Loucy (cell line): Measurements from ENCODE around the gene CTR9.

Source experiments
- H2AFZ ChIP-seq: fragments of 200-600 bp; sonication (generic); 2 replicates; pipeline ENCODE4 v1.6.0; 2016; ENCODE audit warnings: antibody characterized with exemption, mild to moderate bottlenecking, low read length, moderate library complexity
- H3F3A ChIP-seq: fragments of 200-600 bp; 2 replicates; pipeline ENCODE4 v1.6.0; 2016; ENCODE audit warnings: antibody characterized with exemption, low read depth, mild to moderate bottlenecking
- H3K27me3 ChIP-seq: fragments of 200-600 bp; sonication (generic); 2 replicates; pipeline ENCODE4 v1.6.1; 2014; ENCODE audit warnings: low read length, mild to moderate bottlenecking; ENCODE audit not compliant: insufficient read depth, poor library complexity, severe bottlenecking
- H3K36me3 ChIP-seq: fragments of 200-600 bp; sonication (generic); 2 replicates; pipeline ENCODE4 v1.6.1; 2016; ENCODE audit warnings: low read length; ENCODE audit not compliant: insufficient read depth
- H3K4me1 ChIP-seq: fragments of 200-600 bp; sonication (generic); 2 replicates; pipeline ENCODE4 v1.5.1; 2014; ENCODE audit warnings: low read length, mild to moderate bottlenecking; ENCODE audit not compliant: insufficient read depth, poor library complexity, severe bottlenecking
- H3K4me2 ChIP-seq: fragments of 200-600 bp; sonication (generic); 2 replicates; pipeline ENCODE4 v1.6.0; 2014; ENCODE audit warnings: antibody characterized with exemption, low read length, low read depth, mild to moderate bottlenecking; ENCODE audit not compliant: poor library complexity, severe bottlenecking
- H3K4me3 ChIP-seq: fragments of 200-600 bp; sonication (generic); 2 replicates; pipeline ENCODE4 v1.5.1; 2014; ENCODE audit warnings: low read length, mild to moderate bottlenecking, mixed read lengths; ENCODE audit not compliant: poor library complexity, severe bottlenecking
- H3K79me2 ChIP-seq: fragments of 200-600 bp; sonication (generic); 2 replicates; pipeline ENCODE4 v1.6.1; 2014; ENCODE audit warnings: low read length; ENCODE audit not compliant: insufficient read depth
- H3K9ac ChIP-seq: fragments of 200-600 bp; sonication (generic); 2 replicates; pipeline ENCODE4 v1.6.0; 2014; ENCODE audit warnings: mild to moderate bottlenecking, low read depth, low read length, moderate library complexity; ENCODE audit not compliant: poor library complexity, severe bottlenecking
- H3K9me2 ChIP-seq: fragments of 200-600 bp; sonication (generic); replicated peaks from 2 replicates; pipeline ENCODE4 v1.6.1; 2016; ENCODE audit warnings: low read depth, low read length, mixed read lengths
- H3K9me3 ChIP-seq: fragments of 200-600 bp; sonication (generic); 2 replicates; pipeline ENCODE4 v1.6.1; 2014; ENCODE audit warnings: mild to moderate bottlenecking, antibody characterized with exemption, low read length, low read depth; ENCODE audit not compliant: insufficient read depth
- H4K20me1 ChIP-seq: fragments of 200-600 bp; sonication (generic); 2 replicates; pipeline ENCODE4 v1.6.0; 2014; ENCODE audit warnings: antibody characterized with exemption, low read length, mild to moderate bottlenecking; ENCODE audit not compliant: insufficient read depth, poor library complexity, severe bottlenecking
- CTCF ChIP-seq: fragments of 200-600 bp; sonication (generic); conservative IDR thresholded peaks from 2 replicates; pipeline ENCODE4 v1.5.1; 2014; ENCODE audit warnings: mild to moderate bottlenecking, antibody characterized with exemption, low read length
- EZH2phosphoT487 ChIP-seq: fragments of 200-600 bp; IDR thresholded peaks from 2 replicates; pipeline ENCODE4 v1.6.1; 2018; ENCODE audit warnings: antibody characterized with exemption, mild to moderate bottlenecking, moderate library complexity, borderline replicate concordance

The CTR9 gene

GRCh38 chr11:10803676-10804075, 52.6 kb downstream of the CTR9 start:
- H3K9me2 ChIP-seq = no peaks in the 10 kb centered on the region
- no peaks in the 10 kb centered on the region for H3K9me3 ChIP-seq
- no peak overlapping the region for H2AFZ ChIP-seq
- peaks cover 14% of the 10 kb centered on the region for H3F3A ChIP-seq
- H3K4me2 ChIP-seq = peak overlapping the region; percentile 98
- peaks cover 99% of the 10 kb centered on the region for H3K79me2 ChIP-seq
- H3K36me3 ChIP-seq = peaks cover 87% of the 10 kb centered on the region
- H3K9ac ChIP-seq = peak overlapping the region; percentile 100
- TF ChIP-seq EZH2phosphoT487 (no peak), CTCF (no peak)
- peaks cover 92% of the 10 kb centered on the region for H4K20me1 ChIP-seq
- peaks cover 80% of the 10 kb centered on the region for H3K4me1 ChIP-seq
- H3K4me3 ChIP-seq = peak overlapping the region; percentile 82
- H3K27me3 ChIP-seq = peaks cover 8% of the 10 kb centered on the region

- H3K4me3 ChIP-seq = peak overlapping the region; percentile 82
- peak overlapping the region; percentile 98 for H3K4me2 ChIP-seq
- TF ChIP-seq CTCF = no peak
- TF ChIP-seq EZH2phosphoT487 = no peak
- H4K20me1 ChIP-seq = peaks cover 71% of the 10 kb centered on the region
- H3K9ac ChIP-seq = peak overlapping the region; percentile 100
- H3K9me2 ChIP-seq = no peaks in the 10 kb centered on the region
- H3F3A ChIP-seq = peaks cover 10% of the 10 kb centered on the region; the same call in 1 of the 2 replicates
- peaks cover 91% of the 10 kb centered on the region for H3K79me2 ChIP-seq
- peaks cover 67% of the 10 kb centered on the region for H3K36me3 ChIP-seq
- no peaks in the 10 kb centered on the region for H3K9me3 ChIP-seq
- H2AFZ ChIP-seq = no peak overlapping the region
- H3K27me3 ChIP-seq = peaks cover 8% of the 10 kb centered on the region
- peaks cover 72% of the 10 kb centered on the region for H3K4me1 ChIP-seq
Observed at GRCh38 chr11:10805741-10806140, 54.7 kb downstream of the CTR9 start.

- H3K9ac ChIP-seq = peak overlapping the region; percentile 100
- peaks cover 69% of the 10 kb centered on the region for H3K4me1 ChIP-seq
- no peak overlapping the region for H2AFZ ChIP-seq
- peaks cover 87% of the 10 kb centered on the region for H3K79me2 ChIP-seq
- H3F3A ChIP-seq = peaks cover 10% of the 10 kb centered on the region; the same call in 1 of the 2 replicates
- TF ChIP-seq EZH2phosphoT487 (no peak), CTCF (no peak)
- peak overlapping the region; percentile 98 for H3K4me2 ChIP-seq
- H3K9me3 ChIP-seq = no peaks in the 10 kb centered on the region
- peak overlapping the region; percentile 82 for H3K4me3 ChIP-seq
- H3K9me2 ChIP-seq = no peaks in the 10 kb centered on the region
- peaks cover 8% of the 10 kb centered on the region for H3K27me3 ChIP-seq
- H3K36me3 ChIP-seq = peaks cover 62% of the 10 kb centered on the region
- peaks cover 66% of the 10 kb centered on the region for H4K20me1 ChIP-seq
Observed at GRCh38 chr11:10806206-10806605, 55.2 kb downstream of the CTR9 start.
